ENCODE measurements around the gene PPM1L. TPM values are rescaled to one million over a fixed set of nuclear protein-coding genes. Genes with fewer than 3 reads are reported as not detected.

PPM1L gene
- total RNA-seq, 1 donor from 2014 or later, result 14.2 TPM

- no peaks in the 10 kb centered on the region for H3K36me3 ChIP-seq
- H3K4me3 ChIP-seq, result no peak overlapping the region
- peaks cover 5% of the 10 kb centered on the region for H3K4me1 ChIP-seq
- DNase-seq (ENCODE audit: extremely low spot score in 2 of 2), result no peak
- H3K9me3 ChIP-seq, result no peaks in the 10 kb centered on the region
- H3K27ac ChIP-seq, result no peak overlapping the region
- H3K27me3 ChIP-seq, result no peaks in the 10 kb centered on the region
- TF ChIP-seq, protein P1, sequence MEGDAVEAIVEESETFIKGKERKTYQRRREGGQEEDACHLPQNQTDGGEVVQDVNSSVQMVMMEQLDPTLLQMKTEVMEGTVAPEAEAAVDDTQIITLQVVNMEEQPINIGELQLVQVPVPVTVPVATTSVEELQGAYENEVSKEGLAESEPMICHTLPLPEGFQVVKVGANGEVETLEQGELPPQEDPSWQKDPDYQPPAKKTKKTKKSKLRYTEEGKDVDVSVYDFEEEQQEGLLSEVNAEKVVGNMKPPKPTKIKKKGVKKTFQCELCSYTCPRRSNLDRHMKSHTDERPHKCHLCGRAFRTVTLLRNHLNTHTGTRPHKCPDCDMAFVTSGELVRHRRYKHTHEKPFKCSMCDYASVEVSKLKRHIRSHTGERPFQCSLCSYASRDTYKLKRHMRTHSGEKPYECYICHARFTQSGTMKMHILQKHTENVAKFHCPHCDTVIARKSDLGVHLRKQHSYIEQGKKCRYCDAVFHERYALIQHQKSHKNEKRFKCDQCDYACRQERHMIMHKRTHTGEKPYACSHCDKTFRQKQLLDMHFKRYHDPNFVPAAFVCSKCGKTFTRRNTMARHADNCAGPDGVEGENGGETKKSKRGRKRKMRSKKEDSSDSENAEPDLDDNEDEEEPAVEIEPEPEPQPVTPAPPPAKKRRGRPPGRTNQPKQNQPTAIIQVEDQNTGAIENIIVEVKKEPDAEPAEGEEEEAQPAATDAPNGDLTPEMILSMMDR (IDR thresholded peaks at IDR 0.05), result no peak
- TF ChIP-seq POLR2AphosphoS5 (IDR thresholded peaks at IDR 0.05; ENCODE audit: insufficient read depth in 1 of 2, low read depth in 1 of 2) (no peak), POLR2A (IDR thresholded peaks at IDR 0.05) (no peak)
- intact Hi-C loops (cut with DNase I), result no loop called here
Observed at GRCh38 chr3:160780245-160780644, 24.2 kb downstream of the PPM1L start.

- DNase-seq (ENCODE audit: extremely low spot score in 2 of 2), result no peak
- no peaks in the 10 kb centered on the region for H3K36me3 ChIP-seq
- peaks cover 9% of the 10 kb centered on the region for H3K4me1 ChIP-seq
- no peak overlapping the region for H3K27ac ChIP-seq
- intact Hi-C loops (cut with DNase I), result no loop called here
- TF ChIP-seq POLR2AphosphoS5 (IDR thresholded peaks at IDR 0.05; ENCODE audit: insufficient read depth in 1 of 2, low read depth in 1 of 2), result no peak
- no peak for TF ChIP-seq POLR2A (IDR thresholded peaks at IDR 0.05)
- TF ChIP-seq, protein P1 (IDR thresholded peaks at IDR 0.05), result no peak
- H3K27me3 ChIP-seq, result no peaks in the 10 kb centered on the region
- no peak overlapping the region for H3K4me3 ChIP-seq
- no peaks in the 10 kb centered on the region for H3K9me3 ChIP-seq
Observed at GRCh38 chr3:160781402-160781801, 25.4 kb downstream of the PPM1L start.

DNA sequence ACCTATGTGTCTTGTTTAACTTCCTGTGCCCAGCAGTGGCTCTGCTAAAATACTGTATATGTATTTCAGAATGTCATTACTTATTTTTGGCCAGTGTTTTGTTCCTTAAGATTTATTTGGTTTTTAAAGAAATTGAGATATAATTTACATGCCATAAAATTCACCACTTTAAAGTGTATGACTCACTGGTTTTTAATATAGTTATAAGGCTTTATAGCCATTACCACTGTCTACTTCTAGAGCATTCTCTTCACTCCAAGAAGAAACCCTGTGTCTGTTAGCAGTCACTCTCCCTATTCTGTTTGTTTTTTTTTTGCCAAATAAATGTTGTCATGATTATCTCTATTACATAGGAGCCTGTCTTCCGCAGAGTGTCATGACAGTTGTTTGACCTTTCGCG lies 25.8 kb downstream of the PPM1L start:
- Histone ChIP-seq H3K36me3 (no peaks in the 10 kb centered on the region), H3K27me3 (no peaks in the 10 kb centered on the region), H3K27ac (no peak overlapping the region), H3K4me1 (peaks cover 9% of the 10 kb centered on the region), H3K9me3 (no peaks in the 10 kb centered on the region), H3K4me3 (no peak overlapping the region)
- intact Hi-C loops (cut with DNase I), result no loop called here
- TF ChIP-seq, protein P1 (IDR thresholded peaks at IDR 0.05), result no peak
- TF ChIP-seq POLR2A (IDR thresholded peaks at IDR 0.05) (no peak), POLR2AphosphoS5 (IDR thresholded peaks at IDR 0.05; ENCODE audit: insufficient read depth in 1 of 2, low read depth in 1 of 2) (no peak)
- no peak for DNase-seq (ENCODE audit: extremely low spot score in 2 of 2)

DNA sequence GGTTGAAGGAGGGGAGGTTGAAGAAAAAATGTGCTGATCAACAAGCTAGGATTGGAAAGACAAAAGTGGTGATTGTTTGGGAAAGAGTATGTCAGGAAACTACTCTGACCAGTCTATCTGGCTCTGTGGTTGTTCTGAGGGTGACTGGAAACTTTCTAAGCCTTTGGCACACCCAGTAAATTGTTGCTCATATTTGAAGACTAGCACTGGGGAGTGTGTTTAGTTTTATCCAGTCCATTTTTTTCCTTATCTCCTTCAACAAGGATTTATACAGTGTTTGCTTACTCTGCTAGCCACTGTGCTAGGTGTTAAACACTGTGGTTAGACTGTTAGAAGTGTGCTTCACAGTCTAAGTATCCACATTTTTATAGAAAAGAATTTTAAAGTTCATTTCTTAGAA lies 28.8 kb downstream of the PPM1L start:
- intact Hi-C loops (cut with DNase I), result no loop called here
- TF ChIP-seq POLR2AphosphoS5 (IDR thresholded peaks at IDR 0.05; ENCODE audit: insufficient read depth in 1 of 2, low read depth in 1 of 2) (no peak), POLR2A (IDR thresholded peaks at IDR 0.05) (no peak)
- TF ChIP-seq, protein P1 (IDR thresholded peaks at IDR 0.05), result no peak
- Histone ChIP-seq H3K36me3 (no peaks in the 10 kb centered on the region), H3K4me3 (no peak overlapping the region), H3K9me3 (no peaks in the 10 kb centered on the region), H3K27me3 (no peaks in the 10 kb centered on the region), H3K27ac (no peak overlapping the region), H3K4me1 (peaks cover 9% of the 10 kb centered on the region)
- no peak for DNase-seq (ENCODE audit: extremely low spot score in 2 of 2)

GRCh38 chr3:160790726-160791125 lies 34.7 kb downstream of the PPM1L start:
- Histone ChIP-seq H3K4me1 (no peaks in the 10 kb centered on the region), H3K9me3 (no peaks in the 10 kb centered on the region), H3K36me3 (no peaks in the 10 kb centered on the region), H3K4me3 (no peak overlapping the region), H3K27ac (no peak overlapping the region), H3K27me3 (no peaks in the 10 kb centered on the region)
- TF ChIP-seq POLR2AphosphoS5 (IDR thresholded peaks at IDR 0.05; ENCODE audit: insufficient read depth in 1 of 2, low read depth in 1 of 2) (no peak), POLR2A (IDR thresholded peaks at IDR 0.05) (no peak)
- TF ChIP-seq, protein P1 (IDR thresholded peaks at IDR 0.05), result no peak
- no peak for DNase-seq (ENCODE audit: extremely low spot score in 2 of 2)
- intact Hi-C loops (cut with DNase I), result no loop called here

All from vagina (tissue), 2 donors.